Nephron progenitor cell (in vitro differentiated cells): Measurements from ENCODE around the gene DNAJC11.

ENCODE experiments used
- DNase-seq: peaks from one replicate; pipeline ENCODE4 v3.0.0; 2021
- H3K27ac Mint-ChIP-seq: 2 replicates; pipeline ENCODE4 v1.8.0; 2021; ENCODE audit warnings: mild to moderate bottlenecking, moderate library complexity, mixed read lengths
- H3K27me3 Mint-ChIP-seq: 2 replicates; pipeline ENCODE4 v1.8.0; 2021; ENCODE audit warnings: mild to moderate bottlenecking, low read depth, mixed read lengths; ENCODE audit not compliant: poor library complexity
- H3K36me3 Mint-ChIP-seq: 2 replicates; pipeline ENCODE4 v1.8.0; 2021; ENCODE audit warnings: low read depth, mixed read lengths
- H3K4me1 Mint-ChIP-seq: 2 replicates; pipeline ENCODE4 v1.8.0; 2021; ENCODE audit warnings: mixed read lengths
- H3K4me3 Mint-ChIP-seq: 2 replicates; pipeline ENCODE4 v1.8.0; 2021; ENCODE audit warnings: mild to moderate bottlenecking, moderate library complexity, mixed read lengths
- H3K9me3 Mint-ChIP-seq: 2 replicates; pipeline ENCODE4 v1.8.0; 2021; ENCODE audit warnings: mild to moderate bottlenecking, moderate library complexity, mixed read lengths
- CTCF ChIP-seq: fragments of 200-600 bp; sonication (generic); IDR thresholded peaks from 2 replicates; pipeline ENCODE4 v1.5.0; 2021; ENCODE audit warnings: antibody characterized with exemption

The DNAJC11 gene

GRCh38 chr1:6726253-6726652 lies 24.6 kb upstream of the DNAJC11 start:
- peaks cover 32% of the 10 kb centered on the region for H3K4me1 Mint-ChIP-seq
- H3K27ac Mint-ChIP-seq: no peak overlapping the region
- no peaks in the 10 kb centered on the region for H3K9me3 Mint-ChIP-seq
- TF ChIP-seq CTCF: no peak
- no peaks in the 10 kb centered on the region for H3K36me3 Mint-ChIP-seq
- H3K27me3 Mint-ChIP-seq: peaks cover 18% of the 10 kb centered on the region
- no peak overlapping the region for H3K4me3 Mint-ChIP-seq
- DNase-seq: no peak

- Mint-ChIP-seq H3K9me3 (no peaks in the 10 kb centered on the region), H3K27me3 (peaks cover 11% of the 10 kb centered on the region), H3K27ac (no peak overlapping the region), H3K4me1 (peaks cover 20% of the 10 kb centered on the region), H3K4me3 (no peak overlapping the region), H3K36me3 (no peaks in the 10 kb centered on the region)
- no peak for DNase-seq
- TF ChIP-seq CTCF: no peak
These were observed 23.0 kb upstream of the DNAJC11 start for GRCh38 chr1:6724517-6725141.

- H3K9me3 Mint-ChIP-seq: no peaks in the 10 kb centered on the region
- DNase-seq: no peak
- TF ChIP-seq CTCF: no peak
- H3K4me3 Mint-ChIP-seq: no peak overlapping the region
- peaks cover 20% of the 10 kb centered on the region for H3K4me1 Mint-ChIP-seq
- H3K27me3 Mint-ChIP-seq: peaks cover 11% of the 10 kb centered on the region
- H3K36me3 Mint-ChIP-seq: no peaks in the 10 kb centered on the region
- H3K27ac Mint-ChIP-seq: peak overlapping the region; percentile 35
These were observed 22.2 kb upstream of the DNAJC11 start for GRCh38 chr1:6723621-6724428.

- Mint-ChIP-seq H3K4me1 (no peaks in the 10 kb centered on the region), H3K36me3 (no peaks in the 10 kb centered on the region), H3K27me3 (peaks cover 46% of the 10 kb centered on the region), H3K9me3 (peaks cover 41% of the 10 kb centered on the region), H3K27ac (no peak overlapping the region), H3K4me3 (no peak overlapping the region)
- no peak for DNase-seq
- TF ChIP-seq CTCF: no peak
These were observed 9.6 kb upstream of the DNAJC11 start for GRCh38 chr1:6711174-6711573.

- TF ChIP-seq CTCF: no peak
- no peaks in the 10 kb centered on the region for H3K36me3 Mint-ChIP-seq
- no peaks in the 10 kb centered on the region for H3K9me3 Mint-ChIP-seq
- H3K4me3 Mint-ChIP-seq: no peak overlapping the region
- peak overlapping the region; percentile 47 for H3K27ac Mint-ChIP-seq
- H3K4me1 Mint-ChIP-seq: peaks cover 23% of the 10 kb centered on the region
- H3K27me3 Mint-ChIP-seq: peaks cover 47% of the 10 kb centered on the region
- no peak for DNase-seq
These were observed 3.1 kb upstream of the DNAJC11 start for GRCh38 chr1:6704746-6705145.
